Testis (tissue), 3 donors: ENCODE data around the gene LHX5. TPM values are rescaled to one million over a fixed set of nuclear protein-coding genes. Genes with fewer than 3 reads are reported as not detected.
A peak's percentile ranks its signal among the peaks of the same experiment; 100 is the strongest.

ENCODE experiments used
- DNase-seq: peaks from one replicate; pipeline ENCODE4 v3.0.0-alpha.2; 2019
- H3K27ac ChIP-seq, 2 donors: fragments of 200-600 bp; sonication (generic); one replicate each; pipeline ENCODE4 v1.5.1; 2019
- H3K27me3 ChIP-seq: fragments of 200-600 bp; sonication (generic); one replicate; pipeline ENCODE4 v1.5.1; 2019
- H3K36me3 ChIP-seq: fragments of 200-600 bp; sonication (generic); one replicate; pipeline ENCODE4 v1.5.1; 2017; ENCODE audit warnings: low read depth; ENCODE audit errors: missing control alignments
- H3K4me1 ChIP-seq: fragments of 200-600 bp; sonication (generic); one replicate; pipeline ENCODE4 v1.5.1; 2019
- H3K4me3 ChIP-seq, 2 donors: fragments of 200-600 bp; sonication (generic); one replicate each; pipeline ENCODE4 v1.5.1; 2017 to 2019
- H3K9me3 ChIP-seq: fragments of 200-600 bp; sonication (generic); one replicate; pipeline ENCODE4 v1.5.1; 2017
- CTCF ChIP-seq, 3 experiments: fragments of 450-650 bp in 2 of 3; fragments of 200-600 bp in 1 of 3; sonication (generic) in 1 of 3; IDR thresholded peaks; one replicate each; pipeline ENCODE4 v1.5.1; 2016 to 2019; ENCODE audit warnings: antibody characterized with exemption in 3 of 3, mild to moderate bottlenecking in 2 of 3, moderate library complexity in 1 of 3
- POLR2A ChIP-seq: fragments of 450-650 bp; IDR thresholded peaks from one replicate; pipeline ENCODE4 v1.6.1; 2017; ENCODE audit warnings: antibody characterized with exemption, mild to moderate bottlenecking, moderate library complexity
- WGBS, 2 donors: methylation state at CpG; one replicate each; pipeline ENCODE4 v1.1.5; 2018; 5-methylcytosine and 5-hydroxymethylcytosine counted together
- intact Hi-C: fragments of 100-400 bp; cut with DNase I; formaldehyde crosslinking; loops from one replicate; pipeline ENCODE4 v1.15.1; 2023; ENCODE audit warnings: low total_unique reads
- polyA plus RNA-seq: library from polyadenylated mRNA; stranded (reverse); fragments of 350-450 nt; fragmentation: Illumina TruSeq; extraction: RNeasy Lipid Tissue Mini Kit (QIAGEN cat#74804); gene quantifications from one replicate; pipeline ENCODE4 v1.2.3, GENCODE V29; 2014; ENCODE audit warnings: low read depth, low replicate concordance; ENCODE audit not compliant: insufficient read depth
- total RNA-seq, 2 donors: library from RNA; depleted of rRNA; stranded (reverse); fragments of >200 nt; gene quantifications; one replicate each; pipeline ENCODE4 v1.2.3, GENCODE V29; 2016

The LHX5 gene
- total and polyA plus RNA-seq, 3 donors from 2014 or later: 0.11 to 0.12 TPM; not detected in 1

GRCh38 chr12:113468365-113469223 lies 3.1 kb downstream of the LHX5 start:
- peak overlapping the region in 1 of 2 donors; percentile 34 for H3K4me3 ChIP-seq
- H3K27me3 ChIP-seq: peaks cover 3% of the 10 kb centered on the region
- H3K9me3 ChIP-seq: no peaks in the 10 kb centered on the region
- peaks cover 30% of the 10 kb centered on the region for H3K4me1 ChIP-seq
- no peak overlapping the region for H3K27ac ChIP-seq
- TF ChIP-seq POLR2A: no peak
- no peak for TF ChIP-seq CTCF (IDR thresholded peaks at IDR 0.05)
- intact Hi-C loops: loop anchor here (10.0 kb wide), 1 partner anchor 446 kb away; no protein-coding TSS in a partner anchor
- WGBS, 2 donors: 1 to 2% methylated on average over 20 to 38 of the region's 38 CpGs
- DNase-seq: no peak
- no peaks in the 10 kb centered on the region for H3K36me3 ChIP-seq

- peaks cover 9% of the 10 kb centered on the region for H3K27me3 ChIP-seq
- TF ChIP-seq CTCF (IDR thresholded peaks at IDR 0.05) (no peak), POLR2A (no peak)
- WGBS, 2 donors: 0 to 1% methylated on average over 2 to 64 of the region's 78 CpGs
- intact Hi-C loops: loop anchor here (10.0 kb wide), 1 partner anchor 447 kb away; no protein-coding TSS in a partner anchor
- H3K9me3 ChIP-seq: no peaks in the 10 kb centered on the region
- DNase-seq: no peak
- no peak overlapping the region for H3K27ac ChIP-seq
- H3K4me3 ChIP-seq: peak overlapping the region in 1 of 2 donors; percentile 34
- no peaks in the 10 kb centered on the region for H3K36me3 ChIP-seq
- H3K4me1 ChIP-seq: peaks cover 37% of the 10 kb centered on the region
Measured at GRCh38 chr12:113467502-113468364, 3.9 kb downstream of the LHX5 start.

- intact Hi-C loops: loop anchor here (10.0 kb wide), 1 partner anchor 448 kb away; no protein-coding TSS in a partner anchor
- peak overlapping the region in 1 of 2 donors; percentile 34 for H3K4me3 ChIP-seq
- H3K36me3 ChIP-seq: no peaks in the 10 kb centered on the region
- DNase-seq: no peak
- H3K4me1 ChIP-seq: peaks cover 38% of the 10 kb centered on the region
- H3K9me3 ChIP-seq: no peaks in the 10 kb centered on the region
- H3K27ac ChIP-seq: no peak overlapping the region
- 1% methylated on average over 30 of the region's 31 CpGs; no CpG with 5 or more reads in 1 of the 2 donors for WGBS, 2 donors
- H3K27me3 ChIP-seq: peaks cover 9% of the 10 kb centered on the region
- TF ChIP-seq POLR2A (no peak), CTCF (IDR thresholded peaks at IDR 0.05) (no peak)
Measured at GRCh38 chr12:113467142-113467501, 4.5 kb downstream of the LHX5 start.

GRCh38 chr12:113466454-113467141 lies 5.1 kb downstream of the LHX5 start:
- no peak for TF ChIP-seq CTCF (IDR thresholded peaks at IDR 0.05)
- TF ChIP-seq POLR2A: no peak
- no peak overlapping the region for H3K27ac ChIP-seq
- intact Hi-C loops: loop anchor here (10.0 kb wide), 1 partner anchor 448 kb away; no protein-coding TSS in a partner anchor
- H3K9me3 ChIP-seq: no peaks in the 10 kb centered on the region
- DNase-seq: no peak
- 3 to 4% methylated on average over 13 to 26 of the region's 26 CpGs for WGBS, 2 donors
- H3K4me1 ChIP-seq: peaks cover 38% of the 10 kb centered on the region
- peak overlapping the region in 1 of 2 donors; percentile 34 for H3K4me3 ChIP-seq
- peaks cover 9% of the 10 kb centered on the region for H3K27me3 ChIP-seq
- no peaks in the 10 kb centered on the region for H3K36me3 ChIP-seq
